Testis (tissue), 2 donors: ENCODE measurements around the gene NUCKS1.

Experiments used
- POLR2A ChIP-seq: fragments of 450-650 bp; IDR thresholded peaks from one replicate; pipeline ENCODE4 v1.6.1; 2017; ENCODE audit warnings: antibody characterized with exemption, mild to moderate bottlenecking, moderate library complexity
- TF ChIP-seq, protein P1 (sequence below), 3 experiments: fragments of 450-650 bp in 2 of 3; fragments of 200-600 bp in 1 of 3; sonication (generic) in 1 of 3; IDR thresholded peaks; one replicate each; pipeline ENCODE4 v1.5.1; 2016 to 2019; ENCODE audit warnings: antibody characterized with exemption in 3 of 3, mild to moderate bottlenecking in 2 of 3, moderate library complexity in 1 of 3

DNA sequence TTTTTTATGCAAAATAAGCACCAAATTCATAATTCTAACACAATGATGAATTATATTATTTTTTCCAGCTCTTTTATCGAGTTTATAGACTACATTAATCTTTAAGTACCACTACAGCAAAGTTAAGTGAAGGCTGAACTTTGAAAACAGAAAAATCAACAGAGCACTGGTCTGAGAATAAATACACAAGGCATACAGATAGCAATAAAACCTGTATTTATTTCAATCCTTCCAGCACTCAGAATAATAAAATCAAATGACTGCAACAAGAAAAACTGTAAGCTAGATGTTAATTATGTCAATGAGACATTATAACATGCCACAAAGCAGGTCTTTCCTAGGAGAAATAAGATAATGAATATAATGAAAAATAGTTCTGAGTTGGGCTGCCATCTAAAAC, 24.5 kb downstream of the NUCKS1 start:
- TF ChIP-seq POLR2A: no peak
- TF ChIP-seq, protein P1, sequence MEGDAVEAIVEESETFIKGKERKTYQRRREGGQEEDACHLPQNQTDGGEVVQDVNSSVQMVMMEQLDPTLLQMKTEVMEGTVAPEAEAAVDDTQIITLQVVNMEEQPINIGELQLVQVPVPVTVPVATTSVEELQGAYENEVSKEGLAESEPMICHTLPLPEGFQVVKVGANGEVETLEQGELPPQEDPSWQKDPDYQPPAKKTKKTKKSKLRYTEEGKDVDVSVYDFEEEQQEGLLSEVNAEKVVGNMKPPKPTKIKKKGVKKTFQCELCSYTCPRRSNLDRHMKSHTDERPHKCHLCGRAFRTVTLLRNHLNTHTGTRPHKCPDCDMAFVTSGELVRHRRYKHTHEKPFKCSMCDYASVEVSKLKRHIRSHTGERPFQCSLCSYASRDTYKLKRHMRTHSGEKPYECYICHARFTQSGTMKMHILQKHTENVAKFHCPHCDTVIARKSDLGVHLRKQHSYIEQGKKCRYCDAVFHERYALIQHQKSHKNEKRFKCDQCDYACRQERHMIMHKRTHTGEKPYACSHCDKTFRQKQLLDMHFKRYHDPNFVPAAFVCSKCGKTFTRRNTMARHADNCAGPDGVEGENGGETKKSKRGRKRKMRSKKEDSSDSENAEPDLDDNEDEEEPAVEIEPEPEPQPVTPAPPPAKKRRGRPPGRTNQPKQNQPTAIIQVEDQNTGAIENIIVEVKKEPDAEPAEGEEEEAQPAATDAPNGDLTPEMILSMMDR (IDR thresholded peaks at IDR 0.05): no peak
